GM19043 (cell line): ENCODE data around the gene CD52.
"Not testable (repeated sequence)": the region's sequence is repeated elsewhere in the genome, so short reads cannot be mapped to it uniquely, and the experiment has no call there.

Source experiments
- ATAC-seq: cut with Tn5 transposase; IDR thresholded peaks from one replicate; pipeline ENCODE4 v1.9.1; 2021; ENCODE audit warnings: low read depth; ENCODE audit not compliant: unreplicated experiment

Gene CD52

GRCh38 chr1:26297057-26297790 is 20.5 kb upstream of the CD52 start:
- ATAC-seq = no peak

- ATAC-seq = no peak
Measured at GRCh38 chr1:26297791-26298124, 20.0 kb upstream of the CD52 start.

- ATAC-seq = no peak
Measured at GRCh38 chr1:26300578-26301275, 17.0 kb upstream of the CD52 start.

DNA sequence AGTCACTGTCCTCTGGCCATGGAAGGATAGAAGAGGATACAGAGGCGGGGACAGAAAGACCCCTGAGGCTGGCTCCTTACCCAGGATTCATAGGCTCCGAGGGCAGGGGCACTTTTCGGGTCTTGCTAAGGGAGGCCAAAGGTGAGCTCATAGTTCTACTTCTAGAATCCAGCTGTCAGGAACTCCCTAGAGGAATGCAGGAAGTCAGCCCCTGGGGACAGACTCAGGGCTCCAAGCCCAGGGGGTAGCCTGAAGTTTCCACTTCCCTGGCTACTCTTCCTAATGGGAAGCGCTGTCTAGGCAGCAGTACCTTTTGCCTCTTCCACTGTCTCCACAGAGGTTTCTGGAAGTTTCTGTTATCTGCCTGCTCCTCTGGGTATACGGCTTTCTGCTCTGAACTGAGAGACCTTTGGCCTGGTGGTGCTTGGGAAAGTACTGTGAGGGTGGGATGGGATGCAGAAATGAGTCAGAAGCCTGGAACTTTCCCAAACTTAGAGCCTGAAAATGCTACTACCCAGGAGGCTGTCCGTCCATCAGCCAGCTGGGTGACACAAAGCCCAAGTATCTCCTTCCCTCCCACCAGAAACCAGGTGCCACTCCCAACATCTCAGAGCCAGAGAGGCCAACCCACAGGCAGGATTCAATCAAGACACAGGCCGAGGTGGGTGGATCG is 14.9 kb upstream of the CD52 start:
- no peak for ATAC-seq

DNA sequence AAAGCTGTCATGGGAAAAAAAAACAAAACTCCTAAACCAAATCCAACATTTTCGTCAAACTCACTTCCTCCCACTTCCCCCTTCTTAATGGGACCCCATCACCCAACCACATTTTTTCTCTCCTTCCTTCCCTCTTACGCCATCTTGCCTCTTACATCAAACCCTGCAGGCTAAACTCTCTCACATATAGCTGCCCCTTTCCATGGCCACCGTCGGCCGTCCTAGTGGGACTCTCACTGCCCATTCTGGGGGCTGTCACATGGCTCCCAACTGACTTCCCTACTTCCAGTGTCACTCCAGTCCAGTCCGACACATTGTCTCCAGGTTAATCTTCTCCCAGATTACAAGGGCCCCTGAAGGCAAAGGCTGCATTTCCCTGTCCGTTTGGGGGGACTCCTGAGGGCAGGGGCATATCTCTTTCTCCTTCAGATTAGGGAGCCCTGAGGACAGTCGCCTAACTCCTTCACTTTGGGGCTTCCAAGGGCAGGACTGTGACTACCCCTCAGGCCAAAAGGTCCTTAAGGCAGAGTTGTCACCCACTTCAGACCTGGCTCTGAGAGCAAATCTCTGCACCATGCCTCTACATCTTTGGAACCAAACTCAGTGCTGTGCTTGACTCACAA is 12.0 kb upstream of the CD52 start:
- ATAC-seq = no peak

DNA sequence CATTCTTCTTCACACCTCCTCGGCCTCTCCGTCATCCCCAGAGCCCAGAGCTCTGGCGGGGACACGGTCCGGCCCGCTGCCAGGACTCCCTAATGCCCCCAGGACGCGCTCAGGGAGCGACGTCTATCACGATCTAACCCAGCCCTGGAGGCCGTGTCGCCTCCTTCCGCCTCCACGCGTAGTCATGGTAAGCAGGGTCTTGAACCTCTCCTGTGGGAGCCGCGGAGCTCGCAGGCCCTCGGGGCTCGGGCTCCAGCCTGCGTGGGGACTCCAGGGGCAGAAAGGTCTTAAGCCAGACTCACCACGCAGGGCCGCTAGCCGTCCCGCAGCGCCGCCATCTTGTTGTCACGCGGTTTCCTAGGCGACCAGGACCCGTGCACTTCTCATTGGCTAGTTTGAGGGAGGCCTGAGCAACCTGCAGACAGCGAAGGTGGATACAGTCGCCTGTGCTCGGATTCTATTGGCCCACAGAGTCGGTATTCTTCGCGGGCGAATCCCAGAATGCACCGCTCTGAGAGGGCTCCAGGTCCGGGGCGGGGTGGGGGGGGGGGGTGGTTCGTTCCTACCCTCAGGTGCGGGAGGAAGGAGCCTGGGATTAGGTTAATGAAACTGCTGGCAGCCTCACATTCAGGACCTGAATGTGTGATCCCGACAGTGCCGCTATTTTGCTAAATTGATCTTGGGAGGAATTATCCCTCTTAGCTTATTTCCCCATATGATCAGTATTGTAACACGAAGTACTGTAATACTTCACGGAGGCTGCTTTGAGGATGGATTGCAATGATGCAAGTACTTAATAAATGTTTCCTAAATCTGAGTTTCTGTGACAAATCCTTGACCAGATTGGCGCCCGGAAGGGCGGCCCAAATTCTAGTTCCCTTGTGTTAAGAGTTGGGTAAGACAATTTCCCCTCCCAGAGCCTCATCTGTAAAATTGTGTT is 11.2 kb upstream of the CD52 start, which contains the start of gene UBXN11:
Gene UBXN11 (minus strand): TSS at position 347 of the 940 bp plus-strand sequence. CDS start 3,753 bp downstream, outside the sequence.
- peak; percentile 99 for ATAC-seq

GRCh38 chr1:26307363-26307781 is 10.4 kb upstream of the CD52 start:
- no peak for ATAC-seq

DNA sequence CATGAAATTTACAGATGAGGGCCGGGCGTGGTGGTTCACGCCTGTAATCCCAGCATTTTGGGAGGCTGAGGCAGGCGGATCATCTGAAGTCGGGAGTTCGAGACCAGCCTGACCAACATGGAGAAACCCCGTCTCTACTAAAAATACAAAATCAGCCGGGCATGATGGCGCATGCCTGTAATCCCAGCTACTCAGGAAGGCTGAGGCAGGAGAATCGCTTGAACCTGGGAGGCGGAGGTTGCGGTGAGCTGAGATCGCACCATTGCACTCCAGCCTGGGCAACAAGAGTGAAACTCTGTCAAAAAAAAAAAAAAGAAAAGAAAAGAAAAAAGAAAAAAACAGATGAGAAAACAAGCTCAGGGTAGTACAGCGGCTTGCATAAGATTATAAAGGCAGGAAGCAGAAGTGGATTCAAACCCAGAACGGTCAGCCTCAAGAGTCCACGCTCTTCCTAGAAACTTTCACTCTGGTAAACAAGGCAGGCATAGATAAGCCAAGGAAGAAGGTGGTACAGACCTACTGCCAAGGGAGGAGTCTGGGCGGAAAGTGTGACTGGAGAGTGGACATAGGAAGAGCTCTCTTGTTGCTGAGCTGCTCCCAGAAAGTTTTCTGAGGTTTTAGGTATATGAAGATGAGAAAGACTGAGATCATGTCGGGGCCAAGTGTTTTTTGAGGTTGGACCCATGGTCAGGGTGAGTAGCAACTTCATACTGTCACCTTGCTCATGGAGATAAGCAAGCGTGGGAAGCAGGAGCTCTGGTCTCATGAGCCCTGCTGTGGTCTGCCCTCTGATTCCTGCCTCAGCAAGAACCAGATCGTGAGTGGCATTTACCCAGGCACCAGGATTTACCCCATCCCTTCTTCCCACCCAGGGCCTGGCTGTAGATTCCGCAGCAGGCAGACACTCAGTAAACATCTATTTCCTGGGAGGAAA is 9.5 kb upstream of the CD52 start:
- ATAC-seq = not testable (repeated sequence)

GRCh38 chr1:26314501-26314900 is 3.3 kb upstream of the CD52 start:
- ATAC-seq = no peak

- ATAC-seq = no peak
Measured at GRCh38 chr1:26315874-26316850, 1.6 kb upstream of the CD52 start.

- no peak for ATAC-seq
Measured at GRCh38 chr1:26317146-26317545, 612 bp upstream of the CD52 start.

DNA sequence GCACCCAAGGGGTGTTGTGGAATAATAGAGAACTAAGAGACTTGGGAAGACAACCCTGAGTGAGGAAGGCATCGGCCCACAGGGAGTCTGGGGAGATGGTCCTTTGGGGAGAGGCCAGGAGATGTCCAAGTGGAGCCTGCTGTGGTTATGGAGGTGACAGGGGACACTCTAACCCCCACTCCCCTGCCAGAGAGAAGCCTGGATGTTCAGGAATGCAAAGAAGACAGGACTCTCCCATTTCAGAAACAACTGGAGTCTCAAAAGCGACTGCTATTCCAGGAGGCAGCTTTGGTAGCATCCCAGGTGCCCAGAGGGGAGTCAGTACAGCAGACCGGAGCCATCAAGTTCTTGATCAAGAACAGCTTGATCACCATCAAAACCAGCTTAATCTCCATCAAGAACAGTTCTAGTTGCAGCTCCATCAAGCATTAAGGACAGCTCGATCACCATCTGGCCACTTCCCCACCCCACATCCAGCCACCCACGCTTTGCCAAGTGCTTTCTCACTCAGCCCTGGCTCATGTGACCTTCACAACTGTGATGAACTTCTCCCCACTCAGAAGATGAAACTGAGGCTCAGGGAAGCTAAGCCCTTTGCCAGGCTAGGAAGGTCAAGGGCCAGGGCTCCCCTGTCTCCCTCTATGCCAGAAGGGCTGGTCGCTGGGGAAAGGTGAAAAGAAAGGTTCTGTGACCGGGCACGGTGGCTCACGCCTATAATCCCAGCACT is 743 bp downstream of the CD52 start:
- no peak for ATAC-seq

DNA sequence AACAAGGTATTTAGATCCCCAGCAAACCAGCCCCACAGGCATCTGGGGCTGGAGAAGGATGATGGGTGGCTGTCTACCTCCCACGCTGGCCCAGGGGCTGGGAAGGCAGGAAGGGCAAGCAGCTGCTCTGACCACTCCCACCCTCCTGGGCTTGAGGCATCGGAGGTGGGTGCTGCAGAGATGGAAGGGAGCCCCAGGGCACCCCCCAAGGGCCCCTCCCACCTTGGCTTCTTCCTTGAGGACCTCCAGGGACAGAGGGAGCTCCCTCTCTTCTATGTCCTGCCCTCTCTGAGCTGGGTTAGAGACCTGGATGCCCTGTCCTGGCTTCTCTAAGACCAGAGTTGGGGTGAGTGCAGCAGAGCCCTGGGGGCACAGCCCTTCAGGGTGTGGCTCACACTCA is 3.1 kb downstream of the CD52 start:
- ATAC-seq = no peak

GRCh38 chr1:26321315-26322041 is 3.7 kb downstream of the CD52 start:
- ATAC-seq = no peak

DNA sequence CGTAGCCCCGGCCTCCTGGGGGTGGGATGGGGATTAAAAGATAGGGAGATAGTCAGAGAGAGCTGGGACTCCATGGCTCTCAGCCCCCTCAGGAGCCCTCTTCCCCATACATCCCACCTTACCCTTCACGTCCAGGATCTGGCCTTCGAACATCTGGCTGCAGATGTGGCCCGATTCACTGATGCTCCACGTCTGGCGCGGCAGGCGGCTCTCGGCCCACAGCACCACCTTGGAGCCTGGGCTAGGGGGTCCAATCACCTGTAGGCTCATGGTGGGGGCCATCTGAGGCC is 4.2 kb downstream of the CD52 start:
- no peak for ATAC-seq

GRCh38 chr1:26323382-26323781 is 5.6 kb downstream of the CD52 start:
- ATAC-seq = no peak

DNA sequence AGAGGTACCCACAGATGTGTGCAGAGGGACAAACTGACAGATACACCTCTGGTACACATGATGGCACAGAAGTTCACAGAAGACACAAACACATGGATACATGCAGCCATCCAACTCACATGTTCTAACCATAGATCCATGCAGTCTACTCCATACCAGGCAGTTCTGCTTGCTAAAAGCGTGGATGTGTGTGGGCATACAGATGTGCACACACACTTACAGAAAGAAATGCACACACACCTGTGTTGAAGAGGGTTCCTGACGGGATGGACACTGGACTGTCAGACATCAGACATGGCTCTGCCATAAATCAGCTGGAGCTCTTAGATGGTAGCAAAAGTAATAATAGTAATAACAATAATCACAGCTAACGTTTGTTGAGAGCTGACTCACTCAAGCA is 6.8 kb downstream of the CD52 start:
- no peak for ATAC-seq
